Endothelial cell (in vitro differentiated cells): Measurements from ENCODE around the gene EHD1. TPM values are rescaled to one million over a fixed set of nuclear protein-coding genes. Genes with fewer than 3 reads are reported as not detected.

ENCODE experiments used
- DNase-seq: peaks from one replicate; pipeline ENCODE4 v3.0.0; 2021; ENCODE audit warnings: low spot score
- H3K27ac Mint-ChIP-seq: one replicate; pipeline ENCODE4 v1.8.0; 2021; ENCODE audit warnings: mixed read lengths, inconsistent platforms; ENCODE audit not compliant: unreplicated experiment
- H3K27me3 Mint-ChIP-seq: one replicate; pipeline ENCODE4 v1.8.0; 2021; ENCODE audit warnings: mild to moderate bottlenecking, moderate library complexity, mixed read lengths, inconsistent platforms; ENCODE audit not compliant: unreplicated experiment
- H3K36me3 Mint-ChIP-seq: one replicate; pipeline ENCODE4 v1.8.0; 2021; ENCODE audit warnings: mild to moderate bottlenecking, low read depth, mixed read lengths, inconsistent platforms; ENCODE audit not compliant: unreplicated experiment
- H3K4me1 Mint-ChIP-seq: one replicate; pipeline ENCODE4 v1.8.0; 2021; ENCODE audit warnings: mild to moderate bottlenecking, mixed read lengths, inconsistent platforms; ENCODE audit not compliant: unreplicated experiment
- H3K4me3 Mint-ChIP-seq: one replicate; pipeline ENCODE4 v1.8.0; 2021; ENCODE audit warnings: mild to moderate bottlenecking, mixed read lengths, inconsistent platforms; ENCODE audit not compliant: unreplicated experiment
- H3K9me3 Mint-ChIP-seq: one replicate; pipeline ENCODE4 v1.8.0; 2021; ENCODE audit warnings: mixed read lengths, inconsistent platforms; ENCODE audit not compliant: unreplicated experiment
- total RNA-seq: library from RNA; stranded (reverse); fragmentation: NEBNext Ultra II Directional; extraction: Animal tissue kit (Norgen Biotek cat#: 25700); gene quantifications from one replicate; pipeline ENCODE4 v1.2.1, GENCODE V29; 2021; ENCODE audit not compliant: unreplicated experiment
- TF ChIP-seq, protein P1 (sequence below): fragments of 200-600 bp; sonication (generic); IDR thresholded peaks from one replicate; pipeline ENCODE4 v1.5.0; 2021; ENCODE audit warnings: antibody characterized with exemption; ENCODE audit not compliant: unreplicated experiment

The EHD1 gene
- total RNA-seq, 1 donor from 2014 or later: 84.0 TPM

DNA sequence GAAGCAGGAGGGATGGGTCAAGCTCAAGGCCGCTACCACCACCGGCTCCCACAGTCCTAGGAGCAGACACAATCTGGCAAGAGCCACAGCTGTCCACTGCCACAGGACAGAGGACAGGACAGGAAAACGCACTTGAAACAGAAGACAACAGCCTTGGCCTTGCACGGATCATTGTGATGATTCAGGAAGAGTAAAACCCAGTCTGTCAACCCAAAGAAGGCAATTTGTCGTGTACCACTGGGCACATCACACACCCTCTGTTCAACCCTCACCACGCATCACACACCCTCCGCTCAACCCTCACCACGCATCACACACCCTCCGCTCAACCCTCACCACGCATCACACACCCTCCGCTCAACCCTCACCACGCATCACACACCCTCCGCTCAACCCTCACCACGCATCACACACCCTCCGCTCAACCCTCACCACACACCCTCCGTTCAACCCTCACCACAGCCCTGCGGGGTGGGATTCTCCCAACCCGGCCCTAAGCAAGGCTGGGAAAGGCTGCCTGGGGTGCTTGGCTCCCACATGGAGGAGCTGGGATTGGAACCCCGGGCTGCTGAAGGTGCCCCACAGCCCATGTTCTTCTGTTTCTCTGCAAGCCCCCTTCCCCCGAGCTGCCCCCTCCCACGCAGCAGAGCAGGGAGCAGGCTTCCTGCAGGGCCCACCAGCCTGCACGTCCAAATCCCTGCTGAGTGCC is 22.7 kb downstream of the EHD1 start:
- peak overlapping the region; percentile 34 for H3K4me3 Mint-ChIP-seq
- peaks cover 13% of the 10 kb centered on the region for H3K36me3 Mint-ChIP-seq
- H3K9me3 Mint-ChIP-seq: no peaks in the 10 kb centered on the region
- no peak for DNase-seq
- no peak overlapping the region for H3K27ac Mint-ChIP-seq
- TF ChIP-seq, protein P1, sequence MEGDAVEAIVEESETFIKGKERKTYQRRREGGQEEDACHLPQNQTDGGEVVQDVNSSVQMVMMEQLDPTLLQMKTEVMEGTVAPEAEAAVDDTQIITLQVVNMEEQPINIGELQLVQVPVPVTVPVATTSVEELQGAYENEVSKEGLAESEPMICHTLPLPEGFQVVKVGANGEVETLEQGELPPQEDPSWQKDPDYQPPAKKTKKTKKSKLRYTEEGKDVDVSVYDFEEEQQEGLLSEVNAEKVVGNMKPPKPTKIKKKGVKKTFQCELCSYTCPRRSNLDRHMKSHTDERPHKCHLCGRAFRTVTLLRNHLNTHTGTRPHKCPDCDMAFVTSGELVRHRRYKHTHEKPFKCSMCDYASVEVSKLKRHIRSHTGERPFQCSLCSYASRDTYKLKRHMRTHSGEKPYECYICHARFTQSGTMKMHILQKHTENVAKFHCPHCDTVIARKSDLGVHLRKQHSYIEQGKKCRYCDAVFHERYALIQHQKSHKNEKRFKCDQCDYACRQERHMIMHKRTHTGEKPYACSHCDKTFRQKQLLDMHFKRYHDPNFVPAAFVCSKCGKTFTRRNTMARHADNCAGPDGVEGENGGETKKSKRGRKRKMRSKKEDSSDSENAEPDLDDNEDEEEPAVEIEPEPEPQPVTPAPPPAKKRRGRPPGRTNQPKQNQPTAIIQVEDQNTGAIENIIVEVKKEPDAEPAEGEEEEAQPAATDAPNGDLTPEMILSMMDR: no peak
- H3K27me3 Mint-ChIP-seq: peaks cover 7% of the 10 kb centered on the region
- peaks cover 3% of the 10 kb centered on the region for H3K4me1 Mint-ChIP-seq

DNA sequence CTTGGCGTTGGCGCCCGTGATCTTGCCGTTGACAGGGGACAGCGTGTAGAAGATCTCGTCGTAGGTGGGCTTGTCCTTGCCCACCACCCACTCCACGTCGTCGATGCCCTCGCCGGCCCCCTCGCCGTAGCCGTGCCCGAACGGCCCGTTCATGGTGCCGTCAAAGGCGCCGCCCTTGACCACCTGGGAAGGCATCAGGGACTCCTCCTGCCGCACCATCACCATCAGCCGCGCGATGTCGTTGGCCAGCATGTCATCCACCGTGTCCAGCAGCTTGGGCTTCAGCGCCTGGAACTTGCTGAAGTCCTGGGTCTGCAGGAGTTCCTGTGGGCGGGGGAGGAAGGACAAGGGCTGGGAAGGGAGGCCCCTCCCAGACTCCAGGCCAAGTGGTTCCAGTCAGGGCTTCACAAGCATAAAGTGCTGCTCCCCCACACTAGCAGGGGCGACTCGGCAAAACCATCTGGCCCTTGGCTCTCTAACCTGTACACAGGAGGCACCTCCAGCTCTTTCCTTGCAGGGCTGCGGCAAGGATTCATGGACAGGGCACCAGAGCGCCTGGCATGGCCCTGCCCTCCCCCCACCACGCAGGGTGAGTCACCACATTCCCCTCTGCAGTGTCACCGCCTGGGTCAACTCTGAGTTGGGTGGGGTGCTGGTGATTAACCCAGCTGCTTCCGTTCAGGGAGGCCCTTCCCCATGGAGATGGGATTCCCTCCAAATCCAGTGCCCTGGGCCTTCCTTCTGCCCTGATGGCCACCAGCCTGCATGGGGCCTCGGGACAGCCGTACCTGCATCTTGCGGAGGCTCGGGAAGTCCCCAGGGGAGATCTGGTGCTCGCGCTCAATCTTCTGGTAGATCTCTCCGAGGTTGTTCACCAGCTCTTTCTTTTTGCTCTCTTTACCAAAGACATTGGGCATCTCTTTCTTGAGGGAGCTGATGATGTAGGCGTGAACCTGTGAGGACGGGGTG is 23.6 kb downstream of the EHD1 start:
- H3K9me3 Mint-ChIP-seq: no peaks in the 10 kb centered on the region
- H3K4me3 Mint-ChIP-seq: peak overlapping the region; percentile 34
- H3K36me3 Mint-ChIP-seq: peaks cover 8% of the 10 kb centered on the region
- peaks cover 3% of the 10 kb centered on the region for H3K4me1 Mint-ChIP-seq
- DNase-seq: no peak
- H3K27me3 Mint-ChIP-seq: peaks cover 10% of the 10 kb centered on the region
- TF ChIP-seq, protein P1: no peak
- no peak overlapping the region for H3K27ac Mint-ChIP-seq

DNA sequence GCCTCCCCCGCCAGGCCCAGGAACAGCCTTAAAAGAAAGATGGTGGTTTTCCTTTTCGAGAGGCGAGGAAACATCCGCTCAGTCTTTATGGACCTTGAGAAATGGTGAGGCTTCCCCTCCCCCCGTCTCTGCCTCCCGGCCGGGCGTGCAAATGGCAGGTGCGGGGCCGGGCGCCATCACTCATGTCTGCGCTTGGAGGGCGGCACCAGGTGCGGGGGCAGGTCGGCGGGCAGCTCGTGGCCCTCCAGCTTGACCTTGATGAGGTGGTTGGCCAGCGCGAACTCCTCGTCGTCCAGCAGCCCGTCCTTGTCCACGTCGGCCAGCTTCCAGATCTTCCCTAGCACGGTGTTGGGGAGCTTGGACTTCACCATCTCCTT is 24.3 kb downstream of the EHD1 start:
- peaks cover 10% of the 10 kb centered on the region for H3K27me3 Mint-ChIP-seq
- peaks cover 8% of the 10 kb centered on the region for H3K36me3 Mint-ChIP-seq
- H3K4me3 Mint-ChIP-seq: no peak overlapping the region
- H3K9me3 Mint-ChIP-seq: no peaks in the 10 kb centered on the region
- H3K27ac Mint-ChIP-seq: no peak overlapping the region
- peaks cover 3% of the 10 kb centered on the region for H3K4me1 Mint-ChIP-seq
- TF ChIP-seq, protein P1: no peak
- DNase-seq: no peak

DNA sequence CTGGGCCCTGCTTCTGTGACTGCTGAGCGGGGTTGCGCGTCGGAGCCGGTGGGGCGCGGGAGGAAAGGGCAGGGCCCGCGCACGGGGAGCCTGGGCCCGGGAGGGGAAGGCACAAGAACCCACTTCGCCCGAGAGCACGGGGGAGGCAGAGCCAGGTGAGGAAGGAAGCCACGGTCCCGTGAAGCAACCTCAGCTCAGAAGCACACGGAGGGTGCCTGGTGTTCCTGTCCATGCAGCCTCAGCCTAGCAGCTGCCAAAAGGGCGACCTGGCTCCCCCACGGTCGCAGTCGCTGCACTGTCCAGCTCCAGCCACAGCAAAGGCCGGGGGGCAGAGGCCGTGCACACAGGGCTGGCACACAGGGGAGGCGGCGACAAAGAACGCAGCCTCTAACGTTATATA is 24.7 kb downstream of the EHD1 start:
- TF ChIP-seq, protein P1: no peak
- H3K27ac Mint-ChIP-seq: no peak overlapping the region

More for the DNA sequence above, 24.7 kb downstream of the EHD1 start:
- Mint-ChIP-seq H3K27me3 (peaks cover 10% of the 10 kb centered on the region), H3K4me1 (peaks cover 3% of the 10 kb centered on the region), H3K9me3 (no peaks in the 10 kb centered on the region), H3K36me3 (peaks cover 8% of the 10 kb centered on the region), H3K4me3 (no peak overlapping the region)
- no peak for DNase-seq
